Vagina (tissue), 2 donors: ENCODE data around the gene DDR2.

Experiments used
- POLR2A ChIP-seq, 2 donors: fragments of 450-650 bp; IDR thresholded peaks; one replicate each; pipeline ENCODE4 v1.6.1; 2017; ENCODE audit warnings: antibody characterized with exemption in 2 of 2, mild to moderate bottlenecking in 2 of 2, moderate library complexity in 2 of 2
- POLR2AphosphoS5 ChIP-seq, 2 donors: sonication (generic); formaldehyde crosslinking; IDR thresholded peaks; one replicate each; pipeline ENCODE4 v1.9.0; 2017; ENCODE audit warnings: antibody characterized with exemption in 2 of 2, mild to moderate bottlenecking in 2 of 2, low read depth in 1 of 2; ENCODE audit not compliant: insufficient read depth in 1 of 2
- TF ChIP-seq, protein P1 (sequence below), 3 experiments: fragments of 450-650 bp in 2 of 3; fragments of 200-600 bp in 1 of 3; sonication (generic) in 1 of 3; IDR thresholded peaks; one replicate each; pipeline ENCODE4 v1.5.1; 2017 to 2019; ENCODE audit warnings: antibody characterized with exemption in 3 of 3, mild to moderate bottlenecking in 2 of 3, moderate library complexity in 2 of 3

DNA sequence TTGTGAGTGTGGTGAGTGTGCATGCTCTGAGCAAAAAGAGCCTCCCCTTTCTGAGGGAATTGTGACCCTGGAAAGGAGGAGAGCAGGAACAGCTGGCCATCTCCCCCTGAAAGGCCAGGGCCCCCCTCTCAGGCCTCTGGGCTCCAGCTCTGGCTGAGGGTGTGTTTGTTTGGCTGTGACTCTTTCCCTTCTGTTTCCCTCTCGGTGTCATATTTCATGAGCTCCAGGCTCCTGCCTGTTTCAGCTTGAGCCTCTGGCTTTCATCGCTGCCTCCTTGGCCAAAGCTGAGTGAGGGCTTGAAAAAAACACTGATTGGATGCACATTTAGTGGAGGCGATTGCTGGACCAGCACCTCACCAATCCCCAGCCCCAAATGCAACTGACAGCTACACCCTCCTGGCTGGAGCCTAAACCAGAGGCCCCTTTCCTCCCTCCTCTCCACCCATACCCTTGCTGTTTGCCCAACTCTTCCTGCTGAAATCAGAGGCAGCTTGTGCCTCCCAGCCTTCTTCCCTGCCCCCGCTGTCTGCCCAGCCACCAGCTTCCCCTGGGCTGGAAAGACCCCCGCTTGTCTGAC lies 64.1 kb downstream of the DDR2 start:
- TF ChIP-seq, protein P1, sequence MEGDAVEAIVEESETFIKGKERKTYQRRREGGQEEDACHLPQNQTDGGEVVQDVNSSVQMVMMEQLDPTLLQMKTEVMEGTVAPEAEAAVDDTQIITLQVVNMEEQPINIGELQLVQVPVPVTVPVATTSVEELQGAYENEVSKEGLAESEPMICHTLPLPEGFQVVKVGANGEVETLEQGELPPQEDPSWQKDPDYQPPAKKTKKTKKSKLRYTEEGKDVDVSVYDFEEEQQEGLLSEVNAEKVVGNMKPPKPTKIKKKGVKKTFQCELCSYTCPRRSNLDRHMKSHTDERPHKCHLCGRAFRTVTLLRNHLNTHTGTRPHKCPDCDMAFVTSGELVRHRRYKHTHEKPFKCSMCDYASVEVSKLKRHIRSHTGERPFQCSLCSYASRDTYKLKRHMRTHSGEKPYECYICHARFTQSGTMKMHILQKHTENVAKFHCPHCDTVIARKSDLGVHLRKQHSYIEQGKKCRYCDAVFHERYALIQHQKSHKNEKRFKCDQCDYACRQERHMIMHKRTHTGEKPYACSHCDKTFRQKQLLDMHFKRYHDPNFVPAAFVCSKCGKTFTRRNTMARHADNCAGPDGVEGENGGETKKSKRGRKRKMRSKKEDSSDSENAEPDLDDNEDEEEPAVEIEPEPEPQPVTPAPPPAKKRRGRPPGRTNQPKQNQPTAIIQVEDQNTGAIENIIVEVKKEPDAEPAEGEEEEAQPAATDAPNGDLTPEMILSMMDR (IDR thresholded peaks at IDR 0.05) = no peak
- TF ChIP-seq POLR2A (IDR thresholded peaks at IDR 0.05) = no peak
- peak; percentile 76 to 87 for TF ChIP-seq POLR2AphosphoS5 (IDR thresholded peaks at IDR 0.05; ENCODE audit: insufficient read depth in 1 of 2, low read depth in 1 of 2)
